ENCODE results near the gene ASXL3. TPM values are rescaled to one million over a fixed set of nuclear protein-coding genes. Genes with fewer than 3 reads are reported as not detected.
A peak's percentile ranks its signal among the peaks of the same experiment; 100 is the strongest.

Gene ASXL3
- total RNA-seq, 1 donor from 2014 or later, result 6.6 TPM

DNA sequence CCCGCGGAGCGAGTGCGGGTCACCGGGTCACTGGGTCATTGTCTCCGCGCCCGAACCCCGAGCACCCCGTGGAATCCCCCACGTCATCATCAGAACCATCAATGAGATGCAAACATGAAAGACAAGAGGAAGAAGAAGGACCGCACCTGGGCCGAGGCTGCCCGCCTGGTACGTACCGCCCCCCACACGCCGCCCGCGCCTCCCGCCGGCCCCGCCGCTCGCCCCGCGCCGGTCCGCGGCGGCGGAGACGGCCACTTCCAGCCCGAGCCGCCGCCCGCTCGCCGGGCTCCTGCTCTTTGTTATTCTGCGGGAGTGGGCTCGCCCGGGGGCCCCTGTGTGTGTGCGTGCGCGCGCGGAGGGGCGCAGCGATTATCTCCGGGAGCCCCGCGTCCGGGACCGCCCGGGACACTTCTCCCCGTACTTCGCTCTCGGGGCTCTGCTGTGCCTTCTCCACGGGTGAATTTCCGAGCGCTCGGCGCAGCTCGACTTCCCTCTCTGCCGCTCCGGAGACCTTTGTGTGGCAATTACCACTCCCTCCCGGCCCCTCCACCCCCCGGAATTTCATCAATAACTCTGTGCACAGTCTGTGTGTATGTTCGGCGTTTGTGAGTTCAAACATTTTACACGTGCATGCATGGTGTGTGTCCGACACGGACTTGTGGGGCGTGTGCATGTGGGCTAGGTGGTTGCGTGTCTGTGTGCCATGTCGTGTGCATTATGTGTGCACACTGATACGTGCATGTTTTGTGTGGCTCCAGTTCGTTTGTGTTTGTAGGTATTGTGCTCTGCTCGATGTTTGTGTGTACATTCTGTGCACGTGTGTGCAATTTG is 714 bp downstream of the ASXL3 start:
- peak in 1 of 2 donors; percentile 65 for DNase-seq (ENCODE audit: low spot score in 2 of 2)
- H3K27ac ChIP-seq, result peak overlapping the region; percentile 82 to 86
- peak overlapping the region; percentile 84 to 93 for H3K4me3 ChIP-seq
- TF ChIP-seq, protein P1, sequence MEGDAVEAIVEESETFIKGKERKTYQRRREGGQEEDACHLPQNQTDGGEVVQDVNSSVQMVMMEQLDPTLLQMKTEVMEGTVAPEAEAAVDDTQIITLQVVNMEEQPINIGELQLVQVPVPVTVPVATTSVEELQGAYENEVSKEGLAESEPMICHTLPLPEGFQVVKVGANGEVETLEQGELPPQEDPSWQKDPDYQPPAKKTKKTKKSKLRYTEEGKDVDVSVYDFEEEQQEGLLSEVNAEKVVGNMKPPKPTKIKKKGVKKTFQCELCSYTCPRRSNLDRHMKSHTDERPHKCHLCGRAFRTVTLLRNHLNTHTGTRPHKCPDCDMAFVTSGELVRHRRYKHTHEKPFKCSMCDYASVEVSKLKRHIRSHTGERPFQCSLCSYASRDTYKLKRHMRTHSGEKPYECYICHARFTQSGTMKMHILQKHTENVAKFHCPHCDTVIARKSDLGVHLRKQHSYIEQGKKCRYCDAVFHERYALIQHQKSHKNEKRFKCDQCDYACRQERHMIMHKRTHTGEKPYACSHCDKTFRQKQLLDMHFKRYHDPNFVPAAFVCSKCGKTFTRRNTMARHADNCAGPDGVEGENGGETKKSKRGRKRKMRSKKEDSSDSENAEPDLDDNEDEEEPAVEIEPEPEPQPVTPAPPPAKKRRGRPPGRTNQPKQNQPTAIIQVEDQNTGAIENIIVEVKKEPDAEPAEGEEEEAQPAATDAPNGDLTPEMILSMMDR (IDR thresholded peaks at IDR 0.05), result no peak
- peaks cover 0 to 6% of the 10 kb centered on the region in 2 donors for H3K4me1 ChIP-seq
- H3K36me3 ChIP-seq, result no peaks in the 10 kb centered on the region
- H3K27me3 ChIP-seq, result no peaks in the 10 kb centered on the region
- H3K9me3 ChIP-seq, result no peaks in the 10 kb centered on the region
- intact Hi-C loops (cut with DNase I), result loop anchor here (2.0 kb wide), 1 partner anchor 18 kb away; no protein-coding TSS in a partner anchor

DNA sequence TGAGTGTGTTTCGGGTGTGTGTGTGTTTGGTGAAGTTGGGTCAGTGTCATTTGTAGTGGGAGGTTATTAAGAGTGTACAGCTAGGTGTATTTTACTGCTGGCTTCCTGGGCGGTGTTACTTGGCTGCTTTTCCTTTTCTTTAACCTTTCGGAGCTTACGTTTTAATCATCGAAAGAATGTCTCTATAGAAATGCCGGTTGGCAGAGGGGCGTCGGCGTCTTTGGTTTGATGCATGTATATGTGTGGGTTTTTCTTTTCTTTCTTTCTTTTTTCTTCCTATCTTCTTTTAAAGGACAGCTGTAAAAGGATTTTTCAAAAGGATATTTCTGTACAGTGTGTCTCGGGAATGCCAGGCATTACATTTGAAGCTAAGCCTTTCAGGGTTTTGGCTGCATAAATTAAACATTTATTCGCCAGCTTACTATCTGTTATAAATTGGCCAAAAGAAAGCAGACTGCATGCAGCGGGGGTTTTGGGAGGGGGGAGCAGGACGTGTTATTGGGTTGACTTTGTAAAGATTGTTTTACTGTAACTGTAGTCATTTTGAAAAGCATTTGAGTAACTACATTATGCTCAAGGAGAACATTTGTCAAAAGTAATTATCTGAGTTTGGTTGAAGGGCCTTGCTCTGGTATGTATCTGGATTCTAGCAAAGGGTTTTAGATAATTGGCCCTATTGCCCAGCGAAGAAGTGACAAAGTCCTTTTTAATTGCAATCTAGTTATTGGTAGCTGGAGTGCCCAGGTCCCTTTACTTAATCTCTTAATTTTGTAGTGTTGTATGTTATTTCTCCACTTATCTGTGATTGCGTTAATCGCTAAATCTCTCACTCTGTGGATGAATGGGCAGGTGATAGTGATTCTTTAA is 1.6 kb downstream of the ASXL3 start:
- H3K36me3 ChIP-seq, result no peaks in the 10 kb centered on the region
- H3K4me1 ChIP-seq, result peaks cover 0 to 6% of the 10 kb centered on the region in 2 donors
- no peaks in the 10 kb centered on the region for H3K27me3 ChIP-seq
- TF ChIP-seq, protein P1 (IDR thresholded peaks at IDR 0.05), result no peak
- no peaks in the 10 kb centered on the region for H3K9me3 ChIP-seq
- intact Hi-C loops (cut with DNase I), result loop anchor here (2.0 to 10.0 kb wide), 2 partner anchors 17 to 1075 kb away; no protein-coding TSS in a partner anchor
- peak overlapping the region; percentile 82 to 86 for H3K27ac ChIP-seq
- H3K4me3 ChIP-seq, result peak overlapping the region; percentile 84 to 93
- DNase-seq (ENCODE audit: low spot score in 2 of 2), result no peak

DNA sequence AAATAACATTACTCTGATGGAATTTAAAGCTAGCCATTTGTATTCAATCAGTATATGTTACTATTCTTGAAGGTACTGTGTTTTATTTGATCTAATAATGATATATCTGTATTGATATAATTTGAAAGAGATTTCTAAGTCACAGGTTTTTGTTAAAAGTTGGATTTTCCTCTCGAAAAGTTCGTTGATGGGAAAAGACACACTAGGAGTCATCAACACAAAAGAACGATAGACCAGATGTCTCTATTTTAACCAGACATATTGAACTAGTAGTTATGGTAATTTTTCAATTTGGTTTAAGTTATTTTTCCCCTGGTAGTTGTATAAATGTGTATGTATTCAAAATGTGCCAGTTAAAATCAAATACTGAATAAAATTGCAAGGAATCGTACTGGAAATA is 2.5 kb downstream of the ASXL3 start:
- Histone ChIP-seq H3K27me3 (no peaks in the 10 kb centered on the region), H3K4me1 (peaks cover 0 to 6% of the 10 kb centered on the region in 2 donors), H3K36me3 (no peaks in the 10 kb centered on the region), H3K4me3 (no peak overlapping the region), H3K27ac (no peak overlapping the region), H3K9me3 (no peaks in the 10 kb centered on the region)
- TF ChIP-seq, protein P1 (IDR thresholded peaks at IDR 0.05), result no peak
- DNase-seq (ENCODE audit: low spot score in 2 of 2), result no peak
- intact Hi-C loops (cut with DNase I), result loop anchor here (10.0 kb wide), 1 partner anchor 1074 kb away; no protein-coding TSS in a partner anchor

DNA sequence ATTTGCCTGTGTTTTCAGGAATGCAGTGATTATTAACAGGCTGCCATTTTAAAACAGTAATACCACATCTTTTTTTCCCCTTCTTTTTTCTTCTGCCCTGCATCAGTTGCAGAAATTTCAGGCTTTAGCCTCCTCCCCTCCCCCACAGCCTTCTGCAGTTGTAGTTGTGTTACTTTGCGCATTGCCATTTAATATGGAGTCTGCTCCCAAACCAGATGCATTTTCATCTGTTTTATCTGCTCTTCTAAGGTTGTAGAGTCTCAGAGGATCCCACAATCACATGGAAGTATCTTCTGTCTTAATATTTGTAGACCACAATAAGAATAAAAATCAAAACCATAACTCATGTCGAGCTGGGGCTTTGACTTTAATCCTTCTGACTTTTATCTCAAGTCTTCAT is 3.8 kb downstream of the ASXL3 start:
- no peak for DNase-seq (ENCODE audit: low spot score in 2 of 2)
- TF ChIP-seq, protein P1 (IDR thresholded peaks at IDR 0.05), result no peak
- peak overlapping the region in 1 of 2 donors; percentile 4 for H3K27ac ChIP-seq
- no peaks in the 10 kb centered on the region for H3K27me3 ChIP-seq
- H3K36me3 ChIP-seq, result no peaks in the 10 kb centered on the region
- intact Hi-C loops (cut with DNase I), result loop anchor here (10.0 kb wide), 1 partner anchor 1073 kb away; no protein-coding TSS in a partner anchor
- H3K9me3 ChIP-seq, result no peaks in the 10 kb centered on the region
- peak overlapping the region in 1 of 2 donors; percentile 30 for H3K4me3 ChIP-seq
- no peaks in the 10 kb centered on the region for H3K4me1 ChIP-seq

DNA sequence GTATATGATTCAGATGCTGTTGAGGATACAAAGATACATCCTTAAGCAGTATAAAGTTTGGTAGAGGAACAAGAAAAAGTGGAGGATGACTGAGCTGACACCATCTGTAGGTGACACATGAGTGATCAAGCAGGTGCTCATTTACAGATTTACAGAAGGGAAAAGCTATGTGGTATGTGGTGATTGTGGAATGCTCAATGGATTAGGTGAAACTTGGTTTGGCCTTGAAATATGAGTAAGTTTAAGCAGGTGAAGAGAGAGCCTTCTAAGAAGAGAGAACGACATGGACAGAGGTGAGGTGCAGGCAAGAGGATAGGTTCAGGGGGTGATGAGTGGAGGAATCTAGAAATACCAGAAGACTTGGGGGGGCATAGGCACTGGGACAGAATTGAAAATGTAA is 5.9 kb downstream of the ASXL3 start:
- Histone ChIP-seq H3K4me3 (no peak overlapping the region), H3K36me3 (no peaks in the 10 kb centered on the region), H3K9me3 (no peaks in the 10 kb centered on the region), H3K27me3 (no peaks in the 10 kb centered on the region), H3K4me1 (no peaks in the 10 kb centered on the region), H3K27ac (peak overlapping the region in 1 of 2 donors; percentile 38)
- intact Hi-C loops (cut with DNase I), result loop anchor here (10.0 kb wide), 1 partner anchor 1071 kb away; no protein-coding TSS in a partner anchor
- TF ChIP-seq, protein P1 (IDR thresholded peaks at IDR 0.05), result no peak
- no peak for DNase-seq (ENCODE audit: low spot score in 2 of 2)

Measured in ascending aorta (tissue), 2 donors.